AML-193 (cell line): ENCODE measurements around the gene ZNF25.
"Not testable (repeated sequence)": the region's sequence is repeated elsewhere in the genome, so short reads cannot be mapped to it uniquely, and the experiment has no call there.

Experiments
- DNase-seq, 2 experiments: peaks; one replicate each; lab custom pipeline; 2025; lab: John Stamatoyannopoulos, UW

The ZNF25 gene

GRCh38 chr10:37947526-37947925, 28.9 kb downstream of the ZNF25 start:
- no peak for DNase-seq

- DNase-seq, result no peak
Measured at GRCh38 chr10:37937864-37938263, 38.6 kb downstream of the ZNF25 start.

- no peak for DNase-seq
Measured at GRCh38 chr10:37934791-37935190, 41.7 kb downstream of the ZNF25 start.

GRCh38 chr10:37930423-37930822, 46.0 kb downstream of the ZNF25 start:
- DNase-seq, result no peak

- DNase-seq, result not testable (repeated sequence)
Measured at GRCh38 chr10:37908165-37908564, 68.3 kb downstream of the ZNF25 start.

- no peak for DNase-seq
Measured at GRCh38 chr10:37906382-37906781, 70.1 kb downstream of the ZNF25 start.
